GM19328 (cell line): ENCODE measurements around the gene RREB1.
A peak's percentile ranks its signal among the peaks of the same experiment; 100 is the strongest.

Experiments
- ATAC-seq: cut with Tn5 transposase; IDR thresholded peaks from one replicate; pipeline ENCODE4 v1.9.1; 2021; ENCODE audit warnings: mild to moderate bottlenecking, moderate library complexity; ENCODE audit not compliant: unreplicated experiment

RREB1 gene

DNA sequence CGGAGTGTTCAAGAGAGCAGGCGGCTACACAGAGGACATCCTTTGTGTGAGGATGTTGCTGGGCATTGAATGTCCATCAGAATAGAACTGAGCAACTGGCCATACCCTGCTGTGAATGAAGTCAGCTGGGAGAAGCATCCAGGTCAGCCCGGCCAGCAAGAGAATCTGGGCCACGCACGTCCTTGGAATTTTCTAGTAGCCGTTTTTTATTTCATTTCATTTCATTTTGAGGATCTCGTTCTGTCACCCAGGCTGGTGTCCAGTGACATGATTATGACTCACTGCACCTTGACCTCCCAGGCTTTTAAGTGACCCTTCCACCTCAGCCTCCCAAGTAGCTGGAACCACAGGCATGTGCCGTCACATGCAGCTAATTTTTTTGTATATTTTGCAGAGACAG lies 107.4 kb downstream of the RREB1 start:
- no peak for ATAC-seq

DNA sequence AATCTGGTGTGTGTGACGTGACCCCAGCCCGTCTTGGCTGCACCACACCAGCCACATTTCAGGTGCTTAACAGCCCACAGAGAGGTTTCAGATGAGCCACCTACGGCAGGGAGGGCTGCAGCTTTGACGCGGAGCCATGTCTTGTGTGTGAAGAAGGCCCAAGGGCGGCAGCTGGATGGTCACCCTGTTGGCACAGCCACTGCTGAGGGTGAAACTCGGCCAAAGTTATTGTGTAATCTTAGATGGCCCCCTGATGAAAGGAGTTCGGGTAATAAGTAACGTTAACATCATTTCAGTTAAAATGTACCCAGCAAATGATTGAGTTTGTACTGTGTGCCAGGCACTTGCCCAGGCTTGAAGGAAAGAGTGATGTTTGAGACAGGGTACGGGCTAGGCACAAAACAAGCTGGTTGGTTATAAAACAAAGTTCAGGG lies 108.1 kb downstream of the RREB1 start:
- no peak for ATAC-seq

DNA sequence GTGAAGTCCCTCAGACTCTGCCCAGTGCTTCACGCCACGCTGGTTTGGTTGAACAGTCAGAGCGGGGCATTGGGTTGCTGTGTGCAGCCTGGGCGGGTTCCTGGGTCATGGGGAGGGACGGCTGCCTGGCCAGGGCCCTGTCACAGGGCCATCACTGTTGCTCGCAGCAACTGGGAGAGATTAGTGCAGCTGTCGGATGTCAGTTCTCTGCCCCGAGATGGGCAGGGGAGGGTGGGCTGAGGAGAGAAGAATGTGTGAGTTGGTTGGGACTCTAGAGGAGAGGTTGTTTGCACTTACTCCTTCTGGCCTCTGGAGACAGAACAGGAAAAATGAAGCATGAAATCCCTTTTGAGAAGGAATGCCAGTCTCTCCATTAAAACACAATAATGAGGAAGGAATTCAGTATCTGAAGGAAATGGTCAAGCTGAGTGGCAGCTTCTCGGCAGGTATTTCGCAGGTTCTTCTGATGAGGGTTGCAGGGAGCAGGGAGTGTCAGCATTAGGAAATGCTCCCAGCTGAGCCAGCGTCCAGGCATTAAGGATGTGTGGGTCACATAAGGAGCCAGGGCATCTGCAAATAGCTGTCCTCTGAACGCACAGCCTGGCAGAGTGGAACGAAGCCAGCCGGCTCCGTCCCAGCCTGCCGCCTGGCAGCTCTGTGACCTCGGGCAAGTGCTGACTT lies 109.3 kb downstream of the RREB1 start:
- ATAC-seq, result no peak

DNA sequence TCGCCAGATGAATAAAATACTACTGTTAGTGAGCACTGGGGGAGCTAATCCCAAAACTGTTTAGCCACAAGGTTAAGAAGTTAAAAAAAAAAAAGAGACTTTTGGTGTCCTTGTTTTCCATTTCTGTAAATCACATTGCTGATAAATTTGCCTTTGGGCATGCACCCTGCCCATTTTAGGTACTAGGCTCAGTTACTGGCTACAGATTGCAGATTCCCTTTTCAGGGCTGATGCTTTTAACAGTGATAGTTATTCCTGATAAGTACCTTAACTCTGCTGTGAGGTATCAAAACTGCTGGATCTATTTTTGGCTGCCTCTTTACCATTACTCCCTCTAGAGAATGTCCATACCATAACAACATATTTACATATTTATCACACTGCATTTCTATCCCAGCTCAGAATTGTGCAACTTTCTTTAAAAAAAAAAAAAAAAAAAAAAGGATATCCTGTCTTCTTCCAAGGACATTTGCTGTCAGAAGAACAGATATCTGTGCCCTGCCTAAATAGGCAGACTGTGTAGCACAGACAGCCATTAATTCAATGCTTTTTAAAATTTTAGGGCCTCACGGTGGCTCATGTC lies 110.7 kb downstream of the RREB1 start:
- ATAC-seq, result no peak

GRCh38 chr6:7219310-7219709 lies 111.5 kb downstream of the RREB1 start:
- ATAC-seq, result no peak

DNA sequence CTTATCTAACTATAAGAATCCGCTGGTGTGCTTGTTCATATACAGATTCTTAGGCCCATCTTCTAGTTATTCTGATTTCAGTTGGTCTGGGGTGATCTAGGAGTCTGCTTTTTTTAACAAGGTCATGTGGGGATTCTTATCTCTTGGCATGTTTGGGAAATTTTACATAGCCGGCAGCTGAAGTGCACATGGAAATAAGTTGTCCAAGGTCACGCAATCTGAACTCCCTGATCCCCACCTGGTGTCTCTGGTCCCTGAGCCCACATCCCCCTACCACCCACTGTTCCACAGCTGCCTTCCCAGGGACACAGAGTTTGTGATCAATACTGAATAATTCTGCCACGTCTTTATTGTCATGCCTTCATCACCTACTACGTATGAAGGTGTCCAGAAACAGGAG lies 114.4 kb downstream of the RREB1 start:
- ATAC-seq, result no peak

DNA sequence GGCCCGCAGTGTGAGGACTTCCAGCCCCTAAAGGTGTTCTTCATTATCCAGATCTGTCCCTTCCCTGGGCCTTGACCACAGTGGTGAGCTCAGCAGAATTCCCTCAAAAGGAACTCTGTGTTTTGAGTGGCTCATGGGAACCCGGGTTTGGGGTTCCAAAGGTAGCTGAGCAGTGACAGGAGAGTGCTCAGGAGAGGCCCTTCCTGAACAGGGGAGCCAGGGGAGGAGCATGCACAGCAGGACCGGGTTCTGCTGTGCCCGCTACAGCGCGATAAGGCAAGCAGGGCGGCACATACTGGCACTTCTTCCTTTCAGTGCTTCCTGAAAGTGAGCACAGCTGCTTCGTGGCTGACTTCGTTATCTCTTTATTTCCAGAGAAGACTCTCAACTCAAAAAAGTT lies 117.0 kb downstream of the RREB1 start:
- ATAC-seq, result no peak

GRCh38 chr6:7228662-7229375 lies 121.1 kb downstream of the RREB1 start:
- no peak for ATAC-seq

DNA sequence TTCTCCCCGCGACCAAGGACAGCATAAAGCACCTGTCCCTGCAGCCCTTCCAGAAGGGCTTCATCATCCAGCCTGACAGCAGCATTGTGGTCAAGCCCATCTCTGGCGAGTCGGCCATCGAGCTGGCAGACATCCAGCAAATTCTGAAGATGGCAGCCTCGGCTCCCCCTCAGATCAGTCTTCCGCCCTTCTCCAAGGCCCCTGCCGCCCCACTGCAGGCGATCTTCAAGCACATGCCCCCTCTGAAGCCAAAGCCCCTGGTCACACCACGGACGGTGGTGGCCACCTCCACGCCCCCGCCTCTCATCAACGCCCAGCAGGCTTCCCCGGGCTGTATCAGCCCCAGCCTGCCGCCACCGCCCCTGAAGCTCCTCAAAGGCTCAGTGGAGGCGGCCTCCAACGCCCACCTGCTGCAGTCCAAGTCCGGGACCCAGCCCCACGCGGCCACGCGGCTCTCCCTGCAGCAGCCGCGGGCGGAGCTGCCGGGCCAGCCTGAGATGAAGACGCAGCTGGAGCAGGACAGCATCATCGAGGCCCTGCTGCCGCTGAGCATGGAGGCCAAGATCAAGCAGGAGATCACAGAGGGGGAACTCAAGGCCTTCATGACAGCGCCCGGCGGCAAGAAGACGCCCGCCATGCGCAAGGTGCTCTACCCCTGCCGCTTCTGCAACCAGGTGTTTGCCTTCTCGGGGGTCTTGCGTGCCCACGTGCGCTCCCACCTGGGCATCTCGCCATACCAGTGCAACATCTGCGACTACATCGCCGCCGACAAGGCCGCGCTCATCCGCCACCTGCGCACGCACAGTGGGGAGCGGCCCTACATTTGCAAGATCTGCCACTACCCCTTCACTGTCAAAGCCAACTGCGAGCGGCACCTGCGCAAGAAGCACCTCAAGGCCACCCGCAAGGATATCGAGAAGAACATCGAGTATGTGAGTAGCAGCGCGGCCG lies 121.9 kb downstream of the RREB1 start:
- ATAC-seq, result no peak

- no peak for ATAC-seq
Observed at GRCh38 chr6:7230327-7230691, 122.5 kb downstream of the RREB1 start.

- no peak for ATAC-seq
Observed at GRCh38 chr6:7230956-7231713, 123.4 kb downstream of the RREB1 start.

- no peak for ATAC-seq
Observed at GRCh38 chr6:7232351-7232750, 124.6 kb downstream of the RREB1 start.

GRCh38 chr6:7234547-7234946 lies 126.8 kb downstream of the RREB1 start:
- ATAC-seq, result no peak

DNA sequence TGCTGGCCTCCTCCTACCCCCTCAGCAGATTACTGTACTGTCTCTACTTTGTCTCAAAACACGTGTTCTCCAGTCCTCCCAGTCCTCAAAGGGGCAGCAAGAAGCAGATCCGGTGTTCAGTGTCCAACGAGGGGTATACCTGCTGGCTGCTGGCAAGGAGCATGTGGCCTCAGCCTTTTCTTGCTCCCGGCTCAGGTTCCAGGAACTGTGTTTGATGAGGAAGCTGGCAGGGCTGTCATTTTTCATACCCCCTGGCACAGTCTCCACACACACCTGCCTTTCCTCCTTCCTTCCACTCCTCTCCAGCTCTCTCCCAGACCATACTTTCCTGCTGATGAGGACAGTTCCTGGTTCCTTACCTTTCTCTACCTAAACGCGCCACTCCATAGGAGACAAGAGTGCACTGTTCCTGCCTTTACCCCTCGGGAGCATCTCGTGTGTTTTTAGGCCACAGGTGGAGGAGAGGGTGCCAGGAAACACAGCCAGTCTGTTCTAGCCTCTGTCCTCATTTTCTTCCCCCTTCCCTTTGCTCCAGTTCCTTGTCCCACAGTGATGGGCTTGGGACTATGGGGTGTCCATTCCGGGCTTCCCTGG lies 128.0 kb downstream of the RREB1 start:
- ATAC-seq, result no peak

GRCh38 chr6:7236306-7237209 lies 128.8 kb downstream of the RREB1 start:
- no peak for ATAC-seq

GRCh38 chr6:7237653-7238188 lies 130.0 kb downstream of the RREB1 start:
- ATAC-seq, result no peak

- no peak for ATAC-seq
Observed at GRCh38 chr6:7238526-7238899, 130.8 kb downstream of the RREB1 start.

GRCh38 chr6:7238900-7239589 lies 131.3 kb downstream of the RREB1 start:
- peak; percentile 55 for ATAC-seq
